RKO (cell line): Measurements from ENCODE around the gene ATP2B2.

Experiments used
- DNase-seq: peaks from one replicate; pipeline ENCODE4 v3.0.0-alpha.2; 2016; ENCODE audit warnings: low spot score

The ATP2B2 gene

GRCh38 chr3:10529809-10530208, 24.4 kb upstream of the ATP2B2 start:
- DNase-seq, result no peak

- no peak for DNase-seq
Measured at GRCh38 chr3:10528046-10528445, 22.7 kb upstream of the ATP2B2 start.

- no peak for DNase-seq
Measured at GRCh38 chr3:10527295-10528001, 22.1 kb upstream of the ATP2B2 start.

- no peak for DNase-seq
Measured at GRCh38 chr3:10526366-10526765, 21.0 kb upstream of the ATP2B2 start.

- DNase-seq, result no peak
Measured at GRCh38 chr3:10524799-10525301, 19.5 kb upstream of the ATP2B2 start.

- DNase-seq, result no peak
Measured at GRCh38 chr3:10524270-10524669, 18.9 kb upstream of the ATP2B2 start.

GRCh38 chr3:10523561-10523960, 18.2 kb upstream of the ATP2B2 start:
- DNase-seq, result no peak

- no peak for DNase-seq
Measured at GRCh38 chr3:10522646-10523303, 17.4 kb upstream of the ATP2B2 start.

- no peak for DNase-seq
Measured at GRCh38 chr3:10521772-10522441, 16.5 kb upstream of the ATP2B2 start.

GRCh38 chr3:10520072-10520471, 14.7 kb upstream of the ATP2B2 start:
- no peak for DNase-seq

- DNase-seq, result no peak
Measured at GRCh38 chr3:10519236-10519635, 13.8 kb upstream of the ATP2B2 start.

- DNase-seq, result no peak
Measured at GRCh38 chr3:10518506-10519150, 13.2 kb upstream of the ATP2B2 start.

- no peak for DNase-seq
Measured at GRCh38 chr3:10517627-10518026, 12.2 kb upstream of the ATP2B2 start.

GRCh38 chr3:10516544-10517452, 11.4 kb upstream of the ATP2B2 start:
- DNase-seq, result no peak

- DNase-seq, result no peak
Measured at GRCh38 chr3:10515884-10516495, 10.6 kb upstream of the ATP2B2 start.

GRCh38 chr3:10515396-10515795, 10.0 kb upstream of the ATP2B2 start:
- no peak for DNase-seq

GRCh38 chr3:10514407-10515069, 9.2 kb upstream of the ATP2B2 start:
- no peak for DNase-seq

- no peak for DNase-seq
Measured at GRCh38 chr3:10513306-10513705, 7.9 kb upstream of the ATP2B2 start.

GRCh38 chr3:10512687-10513086, 7.3 kb upstream of the ATP2B2 start:
- DNase-seq, result no peak

- DNase-seq, result peak; percentile 58
Measured at GRCh38 chr3:10511809-10512494, 6.6 kb upstream of the ATP2B2 start.
